Renal cortical epithelial cell (primary cell): ENCODE data around the gene NET1. TPM values are rescaled to one million over a fixed set of nuclear protein-coding genes. Genes with fewer than 3 reads are reported as not detected.
A peak's percentile ranks its signal among the peaks of the same experiment; 100 is the strongest.
"Not testable (repeated sequence)": the region's sequence is repeated elsewhere in the genome, so short reads cannot be mapped to it uniquely, and the experiment has no call there.

Source experiments
- DNase-seq: peaks from one replicate; pipeline ENCODE4 v3.0.0-alpha.2; 2011; ENCODE audit warnings: low read depth
- total RNA-seq: library from RNA; depleted of rRNA; stranded (reverse); fragments of >200 nt; gene quantifications from 2 replicates; pipeline ENCODE4 v1.2.3, GENCODE V29; 2014

Gene NET1
- total RNA-seq, 1 donor from 2014 or later = 39.6 TPM

DNA sequence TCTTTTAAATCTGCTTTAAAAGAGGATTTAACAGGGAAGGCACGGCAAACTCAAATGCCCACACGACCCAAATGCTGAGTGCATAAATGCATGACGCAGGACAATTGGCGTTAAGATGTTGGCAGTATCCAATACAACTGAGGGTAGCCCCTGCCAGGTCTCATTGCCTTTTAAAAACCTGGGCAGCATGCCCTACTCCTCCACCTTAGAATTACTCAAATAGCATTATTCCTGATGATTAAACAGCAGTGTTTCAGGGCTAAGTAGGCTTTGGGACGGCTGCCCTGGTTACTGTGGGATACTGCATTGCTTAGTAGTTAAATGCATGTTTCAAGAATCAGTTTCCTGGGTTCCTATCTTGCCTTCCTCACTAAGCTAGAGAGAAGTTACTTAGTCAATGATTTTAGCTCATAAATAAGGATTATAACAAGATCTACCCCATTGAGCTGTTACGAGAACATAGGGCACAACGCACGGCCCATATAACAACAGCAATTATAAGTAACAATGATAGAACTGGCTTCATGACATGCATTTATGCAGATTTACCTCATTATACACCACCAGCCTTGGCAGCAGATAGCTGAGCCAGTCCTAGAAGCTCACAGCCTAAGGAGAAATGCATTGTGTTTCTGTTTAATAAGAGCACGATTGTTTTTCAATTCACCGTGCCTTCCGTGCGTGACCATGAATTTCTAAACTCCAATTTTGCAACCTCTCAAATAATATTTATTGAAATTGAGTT lies 15.6 kb upstream of the NET1 start:
- DNase-seq = no peak

DNA sequence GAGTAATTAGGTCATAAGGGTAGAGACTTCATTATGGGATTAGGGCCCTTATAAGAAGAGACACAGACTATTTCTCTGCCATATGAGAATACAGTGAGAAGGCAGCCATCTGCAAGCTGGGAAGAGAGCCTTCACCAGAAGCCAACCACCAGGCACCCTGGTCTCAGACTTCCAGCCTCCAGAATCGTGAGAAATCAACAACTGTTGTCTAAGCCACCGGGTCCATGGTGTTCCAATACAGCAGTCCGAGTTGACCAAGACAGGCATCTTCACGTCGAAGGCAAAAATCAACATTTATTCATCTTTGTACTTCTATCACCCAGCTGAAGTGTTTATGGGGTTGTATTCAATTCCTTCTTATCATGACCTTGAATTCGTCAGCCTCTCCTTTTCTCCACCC lies 13.0 kb upstream of the NET1 start:
- DNase-seq = no peak

DNA sequence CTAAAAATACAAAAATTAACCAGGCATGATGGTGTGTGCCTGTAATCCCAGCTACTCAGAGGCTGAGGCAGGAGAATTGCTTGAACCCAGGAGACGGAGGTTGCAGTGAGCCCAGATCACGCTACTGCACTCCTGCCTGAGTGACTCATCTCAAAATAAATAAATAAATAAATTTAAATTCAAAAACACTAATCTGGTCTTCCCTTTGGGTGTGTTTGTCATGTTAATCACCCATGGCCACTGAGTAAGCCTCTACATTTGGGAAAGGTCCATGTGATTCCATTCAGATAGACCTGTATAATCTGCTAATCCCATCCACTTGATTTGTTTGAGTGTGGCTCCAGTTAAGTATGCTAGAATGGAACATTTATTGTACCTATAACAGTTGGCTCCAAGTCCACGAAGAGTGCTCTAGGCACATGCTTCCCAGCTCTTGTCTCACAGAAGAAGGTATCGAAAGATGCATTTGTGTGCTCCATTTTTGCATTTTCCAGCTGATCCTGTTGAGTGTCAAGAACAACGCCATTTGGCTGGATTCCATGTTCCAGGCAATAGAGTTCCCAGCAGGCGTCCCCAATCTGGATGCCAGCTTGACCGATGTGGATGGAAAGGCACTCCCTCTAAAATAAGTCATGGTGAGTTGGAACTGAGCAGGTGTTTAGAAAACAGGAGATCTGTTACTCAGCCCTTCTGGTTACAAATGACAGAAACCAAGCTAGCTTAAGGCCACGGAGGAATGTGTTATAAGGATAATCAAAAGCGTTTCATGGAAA lies 11.7 kb upstream of the NET1 start:
- DNase-seq = no peak

DNA sequence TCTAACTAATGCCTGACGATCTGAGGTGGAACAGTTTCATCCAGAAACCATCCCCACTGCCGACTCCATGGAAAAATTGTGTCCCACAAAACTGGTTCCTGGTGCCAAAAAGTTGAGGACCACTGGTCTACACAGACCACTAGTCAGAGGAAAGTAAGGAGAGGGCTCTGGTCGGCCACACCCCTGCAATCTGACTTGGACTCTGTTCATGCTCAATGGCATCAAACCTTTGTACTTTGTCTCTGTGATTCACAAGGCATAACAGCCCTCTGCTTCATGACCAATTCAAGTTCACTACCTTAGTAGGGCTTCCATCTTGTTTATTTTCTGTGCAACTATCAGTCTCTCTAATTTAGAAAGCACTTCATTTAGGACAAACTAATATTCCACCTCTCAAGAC lies 9.6 kb upstream of the NET1 start:
- DNase-seq = no peak

DNA sequence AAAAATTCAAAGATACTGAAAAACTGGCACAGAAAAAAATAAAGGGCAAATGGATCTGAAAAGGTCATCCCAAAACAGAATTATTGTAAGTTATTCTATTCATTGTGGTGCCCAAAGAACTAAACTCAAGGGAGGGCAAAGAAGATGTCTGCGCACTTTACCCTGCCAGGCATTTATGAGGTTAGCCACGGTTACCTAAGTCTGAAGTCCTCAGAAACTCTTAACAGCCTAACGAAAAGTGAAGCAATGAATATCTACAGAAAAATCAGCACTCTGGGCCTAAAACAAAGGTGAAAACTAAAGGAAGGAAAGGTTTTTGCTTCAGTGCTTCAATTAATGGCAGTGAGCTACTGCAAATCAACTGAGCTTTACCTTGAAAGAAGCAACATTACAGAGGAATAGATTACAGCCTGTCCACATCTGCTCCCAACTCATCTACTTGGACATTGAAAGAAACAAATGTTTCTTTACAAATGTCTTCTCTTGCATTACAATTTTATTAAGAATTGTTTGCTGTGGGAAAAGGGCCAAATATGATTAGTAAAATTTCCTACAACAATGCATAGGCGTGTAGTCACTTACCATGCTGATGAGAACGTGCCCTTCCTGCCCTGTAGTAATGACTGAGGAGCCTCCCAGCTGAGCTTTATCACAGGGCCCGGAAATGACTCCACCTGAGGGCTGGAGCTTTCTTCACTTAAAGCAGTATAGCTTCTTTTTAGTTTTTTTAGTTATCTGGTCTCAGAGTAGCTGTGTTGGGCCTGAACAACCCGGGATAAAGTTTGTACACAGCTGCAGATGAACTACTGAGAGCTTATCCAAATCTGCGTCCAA lies 7.9 kb upstream of the NET1 start, which contains the start of gene TUBAL3:
Gene TUBAL3, minus strand, starts transcription at position 621 of the 834 bp plus-strand sequence. Its CDS starts 36 bp downstream, at position 585.
- no peak for DNase-seq

DNA sequence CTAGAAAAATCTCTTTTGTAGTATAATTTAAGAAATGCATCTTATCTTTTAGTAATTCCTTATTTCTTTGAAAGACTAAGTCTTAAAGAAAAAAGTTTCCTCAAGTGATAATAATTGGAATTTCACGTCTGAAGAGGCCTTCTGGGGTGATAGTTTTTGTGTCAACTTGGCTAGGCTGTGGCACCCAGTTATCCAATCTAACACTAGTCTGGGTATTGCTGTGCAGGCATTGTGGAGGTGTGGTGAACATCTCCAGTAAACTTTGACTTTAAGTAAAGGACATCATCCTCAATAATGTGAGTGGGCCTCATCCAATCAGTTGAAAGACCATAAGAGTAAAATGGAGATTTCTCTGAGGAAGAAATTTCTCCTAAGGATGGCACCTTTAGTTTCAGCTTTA lies 5.4 kb upstream of the NET1 start:
- DNase-seq = no peak

DNA sequence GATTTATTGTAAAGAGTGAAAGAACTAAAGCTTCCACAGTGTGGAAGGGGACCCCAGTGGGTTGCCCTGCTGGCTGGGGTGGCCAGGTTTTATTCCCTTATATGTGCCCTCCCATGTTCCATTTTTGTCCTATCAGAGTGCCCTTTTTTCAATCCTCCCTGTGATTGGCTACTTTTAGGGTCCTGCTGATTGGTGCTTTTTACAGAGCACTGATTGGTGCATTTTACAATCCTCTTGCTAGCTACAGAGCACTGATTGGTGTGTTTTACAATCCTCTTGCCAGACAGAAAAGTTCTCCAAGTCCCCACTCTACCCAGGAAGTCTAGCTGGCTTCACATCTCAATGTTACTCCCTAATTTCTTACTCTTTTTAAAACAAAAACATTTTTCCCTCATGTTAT lies 1.6 kb upstream of the NET1 start:
- not testable (repeated sequence) for DNase-seq

DNA sequence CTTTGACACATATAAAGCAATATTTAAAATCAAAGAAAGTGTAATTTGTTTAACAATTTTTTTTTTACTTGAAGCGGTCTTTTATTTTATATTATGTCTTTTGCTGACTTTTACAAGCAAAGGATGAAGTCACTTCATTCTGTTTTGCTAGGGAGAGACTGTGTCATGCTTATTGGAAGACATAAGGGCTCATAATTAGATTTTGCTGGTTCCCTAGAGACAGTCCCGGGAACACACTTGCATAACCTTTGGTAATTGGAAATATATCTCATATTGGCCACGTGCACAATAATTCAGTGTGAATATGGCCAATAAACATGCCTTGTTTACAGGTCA lies 448 bp upstream of the NET1 start:
- DNase-seq = no peak

DNA sequence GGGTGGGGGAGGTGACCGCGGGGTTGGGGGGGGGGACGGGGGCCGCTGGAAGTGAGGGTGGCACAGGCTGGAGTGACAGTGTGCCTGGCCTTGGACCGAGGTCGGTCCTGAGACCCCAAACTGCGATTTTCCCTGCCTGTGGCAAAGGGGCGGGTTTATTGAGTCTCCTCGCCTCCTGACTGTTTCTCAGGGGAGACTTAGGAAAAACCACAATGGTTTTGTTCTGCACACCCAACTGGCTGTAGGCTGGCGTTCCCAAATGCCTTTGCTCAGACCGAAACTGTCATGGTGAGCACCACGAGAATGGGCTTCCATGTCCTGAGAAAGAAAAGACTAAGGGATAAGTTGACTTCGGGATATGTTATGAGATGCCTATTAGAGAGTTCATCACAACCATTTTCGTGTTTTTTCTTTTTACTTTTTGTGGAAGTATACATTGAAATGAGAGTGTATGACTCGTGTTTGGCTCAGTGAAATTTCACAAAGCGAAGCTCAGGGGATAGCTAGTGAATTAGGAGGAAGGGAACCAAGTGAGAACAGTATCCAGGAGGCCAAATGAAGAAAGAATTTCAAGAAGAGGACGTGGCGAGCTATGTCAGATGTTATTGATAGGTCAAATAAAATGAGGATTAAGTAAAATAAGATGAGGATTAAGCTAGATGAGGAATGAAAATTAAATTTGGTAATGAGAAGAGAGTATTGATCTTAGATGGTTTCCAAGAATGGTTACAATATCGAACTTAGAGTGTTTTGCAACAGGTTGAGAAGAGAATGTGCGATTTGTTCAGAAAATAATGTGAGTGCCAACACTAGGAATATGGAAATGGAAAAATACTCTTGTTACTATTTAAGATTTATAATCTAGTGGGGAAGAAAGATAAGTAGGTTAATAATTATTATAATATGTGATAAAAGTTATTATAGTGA lies 918 bp downstream of the NET1 start:
- DNase-seq = peak; percentile 66

DNA sequence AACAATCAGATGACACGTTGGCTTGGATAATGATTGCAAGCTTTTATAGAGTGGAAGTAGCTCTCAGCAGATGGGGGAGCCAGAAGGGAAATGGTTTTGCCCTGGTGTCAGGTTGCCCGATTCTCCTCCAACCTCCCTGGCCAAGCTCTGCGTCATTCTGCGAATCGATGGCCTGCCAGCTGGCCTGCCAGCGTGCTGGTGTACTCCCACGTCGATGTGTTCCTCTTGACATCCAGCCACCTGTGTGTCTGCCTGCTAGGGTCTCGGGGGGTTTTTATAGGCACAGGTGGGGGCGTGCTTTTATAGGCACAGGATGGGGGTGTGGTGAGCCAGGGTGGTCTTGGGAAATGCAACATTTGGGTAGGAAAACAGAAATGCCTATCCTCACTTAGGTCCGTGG lies 4.6 kb downstream of the NET1 start:
- no peak for DNase-seq

DNA sequence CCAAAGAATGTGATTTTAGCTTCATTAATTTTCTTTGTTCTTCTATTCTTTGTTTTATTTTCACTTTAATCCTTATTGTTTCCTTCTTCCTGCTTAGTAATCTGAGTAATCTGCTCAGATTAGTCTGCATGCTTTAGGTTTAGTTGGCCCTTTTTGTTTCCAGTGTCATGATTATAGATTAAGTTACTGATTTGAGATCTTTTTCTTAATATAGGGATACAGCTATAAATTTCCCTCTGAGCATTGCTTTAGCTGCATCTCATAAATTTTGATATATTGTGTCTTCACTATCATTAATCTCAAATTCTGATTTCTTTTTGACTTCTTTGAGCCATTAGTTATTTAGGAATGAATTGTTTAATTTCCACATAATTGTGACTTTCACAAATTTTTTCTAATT lies 6.2 kb downstream of the NET1 start:
- DNase-seq = no peak

DNA sequence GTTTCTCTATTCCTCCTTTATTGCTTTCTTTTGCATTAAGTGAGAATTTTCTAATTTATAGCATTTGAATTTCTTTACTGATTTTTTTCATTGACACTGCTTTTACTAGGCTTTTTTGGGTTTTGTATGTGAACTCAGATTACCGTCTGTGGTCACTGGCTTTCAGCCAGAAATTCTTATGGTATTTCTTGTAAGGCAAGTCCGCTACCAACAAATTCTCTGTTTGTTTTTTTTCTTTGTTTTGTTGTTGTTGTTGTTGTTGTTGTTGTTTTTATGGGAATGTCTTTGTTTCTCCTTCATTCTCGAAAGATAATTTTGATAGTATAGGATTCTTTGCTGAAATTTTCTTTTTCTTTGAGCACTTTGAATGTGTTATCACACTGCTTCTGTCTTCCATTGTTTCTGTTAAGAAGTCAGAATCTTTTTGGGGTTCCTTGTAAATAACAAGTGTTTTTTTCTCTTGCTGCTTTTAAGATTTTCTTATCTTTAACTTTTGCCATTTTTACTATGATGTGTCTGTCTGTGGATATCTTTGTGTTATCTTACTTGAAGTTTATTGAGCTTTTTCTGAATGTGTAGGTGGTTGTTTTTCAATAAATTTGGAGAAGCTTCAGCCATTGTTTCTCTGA lies 7.2 kb downstream of the NET1 start:
- no peak for DNase-seq

DNA sequence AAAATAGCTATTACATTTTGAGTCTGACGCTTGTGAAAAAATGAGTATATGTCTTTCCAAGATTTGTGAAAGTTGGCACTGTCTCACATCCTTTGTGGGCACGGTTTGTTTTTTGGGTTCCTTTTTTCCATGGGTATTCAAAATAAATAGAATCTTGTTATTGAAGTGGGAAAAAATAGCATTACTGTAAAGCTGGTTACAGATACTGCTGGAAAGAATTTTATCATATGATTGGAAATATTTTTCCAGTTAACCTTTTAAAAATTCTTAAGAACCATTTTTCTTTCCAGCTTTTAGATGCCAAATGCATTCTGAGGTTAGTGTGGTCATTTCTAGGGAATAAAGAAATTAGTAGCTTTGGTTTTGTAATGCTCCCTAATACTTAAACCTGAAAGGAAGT lies 11.4 kb downstream of the NET1 start:
- no peak for DNase-seq

DNA sequence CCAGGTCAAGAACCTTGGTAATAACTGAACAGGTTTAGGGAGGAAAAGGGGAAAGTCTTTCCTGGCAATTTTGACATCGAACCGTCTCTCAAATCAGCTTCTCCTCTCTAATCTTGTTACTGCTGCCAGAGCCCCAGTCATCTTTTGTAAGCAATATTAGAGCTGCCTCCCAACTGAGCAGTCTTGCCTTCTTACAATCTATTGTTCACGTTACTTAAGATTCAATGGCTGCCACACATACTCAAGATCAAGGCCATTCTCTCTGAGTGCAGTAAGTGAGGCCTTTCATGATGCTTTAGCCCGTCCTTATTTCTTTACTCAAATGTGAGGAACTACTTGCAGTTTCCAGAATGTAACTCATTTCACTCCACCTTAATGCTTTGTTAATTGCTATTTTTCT lies 12.4 kb downstream of the NET1 start:
- DNase-seq = no peak

DNA sequence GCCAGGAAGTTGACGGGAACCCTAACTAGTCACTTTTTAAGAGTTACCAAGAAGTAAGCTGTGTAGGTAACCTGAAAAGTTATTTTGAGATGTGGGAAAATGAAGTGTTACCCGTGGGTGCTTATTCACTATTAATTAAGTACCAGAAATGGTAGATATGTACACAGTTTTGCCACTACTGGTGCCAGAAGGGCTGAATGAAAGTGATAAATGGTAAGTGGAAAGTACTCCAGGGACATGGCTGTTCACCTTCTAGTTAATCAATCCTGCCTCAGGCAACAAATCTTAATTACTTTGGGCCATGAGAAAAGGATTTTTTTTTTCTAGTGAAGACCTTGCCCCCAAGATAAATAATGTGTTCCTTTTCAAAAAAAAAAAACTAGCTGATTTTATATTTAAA lies 15.8 kb downstream of the NET1 start:
- DNase-seq = no peak

DNA sequence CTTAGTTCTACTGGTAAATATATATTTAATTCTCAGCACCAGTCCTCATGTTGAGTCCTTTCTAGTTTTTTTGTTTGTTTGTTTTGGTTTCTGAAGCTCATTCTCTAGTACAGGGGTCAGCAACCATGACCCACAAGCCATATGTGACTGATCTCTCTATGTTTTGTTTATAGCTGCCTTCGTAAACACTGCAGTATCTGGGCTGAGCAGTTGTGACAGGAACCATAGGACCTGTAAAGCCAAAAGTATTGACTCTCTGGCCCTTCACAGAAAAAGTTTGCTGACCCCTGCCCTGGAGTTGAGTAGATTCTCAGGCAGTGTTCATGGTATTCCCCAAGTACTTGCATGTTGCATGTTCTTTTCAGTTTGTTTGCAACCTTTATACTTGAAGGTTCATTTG lies 20.8 kb downstream of the NET1 start:
- DNase-seq = no peak

DNA sequence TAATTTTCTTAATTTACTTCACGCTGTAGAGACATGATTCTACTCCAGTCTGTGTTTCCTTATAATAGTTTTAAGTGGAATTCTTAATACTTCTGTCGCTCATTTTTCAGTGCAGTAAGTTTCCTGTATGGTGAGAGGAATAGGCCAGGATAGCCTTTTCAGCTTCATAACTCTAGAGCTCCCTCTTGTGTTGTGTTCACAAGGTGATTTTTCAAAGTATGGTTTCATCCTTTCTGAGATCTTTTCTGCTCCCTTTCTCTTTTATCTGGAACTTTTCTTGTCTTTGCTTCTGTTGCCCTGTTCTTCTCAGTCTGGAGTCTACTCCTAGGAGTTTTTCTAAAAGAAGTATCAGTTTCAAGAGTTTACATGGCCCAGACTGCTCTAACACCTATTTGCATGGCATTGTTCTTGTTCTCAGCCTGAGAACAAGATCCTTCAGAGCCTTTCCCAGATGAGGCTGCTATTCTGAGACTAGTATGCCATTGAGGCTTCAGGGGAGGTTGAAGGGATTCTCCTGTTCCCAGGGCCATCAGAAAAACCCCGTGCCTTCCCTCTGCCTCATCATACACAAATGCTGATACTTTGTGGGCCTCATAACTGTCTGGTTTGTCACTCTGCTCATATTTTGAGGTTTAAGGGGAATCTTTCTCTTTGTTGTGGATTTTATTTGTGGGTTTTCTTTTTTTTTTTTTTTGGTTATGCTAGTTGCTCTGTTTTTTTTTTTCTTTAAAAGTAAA lies 21.8 kb downstream of the NET1 start:
- peak; percentile 73 for DNase-seq

DNA sequence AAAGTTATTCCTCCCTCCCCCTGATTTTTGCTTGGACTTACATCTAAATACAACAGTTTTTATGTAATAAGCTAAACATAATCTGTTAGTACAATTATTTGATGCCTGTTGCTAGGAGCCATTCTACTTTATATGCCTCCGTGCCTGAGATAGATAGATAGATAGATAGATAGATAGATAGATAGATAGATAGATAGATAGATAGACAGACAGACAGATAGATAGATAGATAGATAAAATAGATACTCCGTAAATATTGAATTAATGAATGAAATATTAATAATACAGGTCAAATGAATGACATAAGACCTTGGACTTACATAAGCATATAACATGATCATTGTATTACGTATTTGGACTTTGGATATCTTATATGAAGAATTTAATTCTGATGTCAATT lies 23.0 kb downstream of the NET1 start:
- no peak for DNase-seq

DNA sequence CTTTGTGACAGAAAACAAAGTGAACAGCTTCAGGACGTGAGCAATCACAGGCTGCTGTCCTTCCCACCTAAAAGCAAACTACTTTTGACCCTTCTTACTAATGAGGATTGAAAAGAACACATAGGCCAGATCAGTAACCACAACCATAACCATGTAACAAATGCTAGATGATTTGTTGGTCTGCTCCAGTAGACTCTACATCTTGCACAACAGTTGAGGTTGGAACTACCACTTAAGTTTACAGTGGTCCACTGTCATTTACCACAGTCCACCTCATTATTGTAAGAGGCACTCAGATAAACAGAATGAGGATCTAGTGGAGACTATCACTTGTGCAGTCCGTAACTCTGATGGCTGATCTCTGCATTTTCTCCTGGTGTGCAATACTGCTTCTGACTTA lies 27.8 kb downstream of the NET1 start:
- peak; percentile 33 for DNase-seq

DNA sequence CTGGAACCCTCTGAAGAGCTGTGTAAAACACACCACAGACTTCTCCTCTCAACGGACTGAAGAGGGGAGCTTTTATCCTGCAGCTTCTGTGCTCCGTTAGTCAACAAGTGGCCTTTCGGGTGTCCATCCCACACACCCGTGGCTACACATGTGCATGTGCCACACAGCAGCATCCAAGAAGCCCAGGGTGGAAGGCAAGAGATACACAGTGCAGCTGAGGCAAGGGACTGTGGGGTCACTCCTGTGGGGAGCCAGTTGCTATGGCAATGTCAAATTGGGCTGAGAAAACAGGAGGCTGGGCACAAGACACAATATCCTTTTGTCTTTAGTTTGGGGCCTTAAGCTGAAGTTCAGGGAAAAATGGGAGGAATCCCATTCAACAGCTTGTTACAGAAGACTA lies 28.7 kb downstream of the NET1 start:
- DNase-seq = no peak
